NCI-H460 (cell line): Measurements from ENCODE around the gene ADGRE1. TPM values are rescaled to one million over a fixed set of nuclear protein-coding genes. Genes with fewer than 3 reads are reported as not detected.

Experiments
- DNase-seq: peaks from one replicate; pipeline ENCODE4 v3.0.0-alpha.2; 2016; ENCODE audit warnings: low read depth; ENCODE audit errors: extremely low read depth
- small RNA-seq, 2 experiments: library from RNA; depleted of rRNA; stranded (forward); fragments of <200 nt; gene quantifications; one replicate each; pipeline ENCODE3, GENCODE V24; 2014
- total RNA-seq: library from RNA; depleted of rRNA; stranded (reverse); fragments of >200 nt; shearing (Covaris generic); gene quantifications from 2 replicates; pipeline ENCODE4 v1.2.3, GENCODE V29; 2014; rRNA removed

ADGRE1 gene
- total RNA-seq, 1 experiment from 2014 or later: not detected

GRCh38 chr19:6952956-6953355 lies 65.6 kb downstream of the ADGRE1 start:
- DNase-seq: no peak

- no peak for DNase-seq
Observed at GRCh38 chr19:6955082-6955481, 67.7 kb downstream of the ADGRE1 start.

- DNase-seq: no peak
Observed at GRCh38 chr19:6956573-6956972, 69.2 kb downstream of the ADGRE1 start.

GRCh38 chr19:6958791-6959190 lies 71.4 kb downstream of the ADGRE1 start:
- no peak for DNase-seq

GRCh38 chr19:6963244-6963852 lies 76.0 kb downstream of the ADGRE1 start:
- no peak for DNase-seq

- no peak for DNase-seq
Observed at GRCh38 chr19:6963937-6964336, 76.6 kb downstream of the ADGRE1 start.

- no peak for DNase-seq
Observed at GRCh38 chr19:6967967-6968366, 80.6 kb downstream of the ADGRE1 start.

GRCh38 chr19:6969490-6969889 lies 82.1 kb downstream of the ADGRE1 start:
- DNase-seq: no peak

- no peak for DNase-seq
Observed at GRCh38 chr19:6970021-6970420, 82.6 kb downstream of the ADGRE1 start.

- no peak for DNase-seq
Observed at GRCh38 chr19:6970443-6970842, 83.1 kb downstream of the ADGRE1 start.

GRCh38 chr19:6971366-6971765 lies 84.0 kb downstream of the ADGRE1 start:
- no peak for DNase-seq

GRCh38 chr19:6976197-6976596 lies 88.8 kb downstream of the ADGRE1 start:
- DNase-seq: no peak

GRCh38 chr19:6979399-6979798 lies 92.0 kb downstream of the ADGRE1 start:
- no peak for DNase-seq

- DNase-seq: no peak
Observed at GRCh38 chr19:6983448-6983847, 96.1 kb downstream of the ADGRE1 start.

- no peak for DNase-seq
Observed at GRCh38 chr19:6987850-6988249, 100.5 kb downstream of the ADGRE1 start.

- DNase-seq: no peak
Observed at GRCh38 chr19:6988257-6988656, 100.9 kb downstream of the ADGRE1 start.

Small RNA genes lying within 50 kb of the gene (small RNA-seq; reads per million reads assigned to genes)
- 0 reads per million in 2 experiments for gene RF00017

Other genes with a start within 250 kb of the ADGRE1 start
- gene TNFSF14, start 217.4 kb upstream of the ADGRE1 start, total RNA-seq: not detected in 2 replicates
- gene C3, start 166.9 kb upstream of the ADGRE1 start, total RNA-seq: 3.3 and 3.5 TPM in 2 replicates
- gene GPR108, start 150.0 kb upstream of the ADGRE1 start, total RNA-seq: 60.0 and 74.3 TPM in 2 replicates
- gene TRIP10, start 147.9 kb upstream of the ADGRE1 start, total RNA-seq: 45.1 and 49.2 TPM in 2 replicates
- gene SH2D3A, start 120.1 kb upstream of the ADGRE1 start, total RNA-seq: 8.1 and 11.4 TPM in 2 replicates
- gene VAV1, start 114.9 kb upstream of the ADGRE1 start, total RNA-seq: 1.2 and 1.4 TPM in 2 replicates
- gene MBD3L2B, start 133.9 kb downstream of the ADGRE1 start, total RNA-seq: not detected in 2 replicates
- gene MBD3L5, start 143.0 kb downstream of the ADGRE1 start, total RNA-seq: not detected in 2 replicates
- not detected in 2 replicates for gene MBD3L4, start 152.6 kb downstream of the ADGRE1 start, total RNA-seq
- gene MBD3L2, start 161.7 kb downstream of the ADGRE1 start, total RNA-seq: not detected in 2 replicates
- not detected in 2 replicates for gene MBD3L3, start 171.1 kb downstream of the ADGRE1 start, total RNA-seq
- 7.2 and 8.9 TPM in 2 replicates for gene ZNF557, start 182.1 kb downstream of the ADGRE1 start, total RNA-seq